Liver (tissue), 3 donors: ENCODE results near the gene TMEM200A.

Source experiments
- ATF3 ChIP-seq: IDR thresholded peaks from 2 replicates; pipeline ENCODE4 v1.6.1; 2016; ENCODE audit warnings: antibody characterized with exemption
- CTCF ChIP-seq: fragments of 150-350 bp; IDR thresholded peaks from 2 replicates; pipeline ENCODE4 v1.5.1; 2017; ENCODE audit warnings: improper control_type of control experiment, low read depth, low read length; ENCODE audit not compliant: missing input control
- FOXA1 ChIP-seq: IDR thresholded peaks from 2 replicates; pipeline ENCODE4 v1.6.1; 2016; ENCODE audit warnings: antibody characterized with exemption
- GABPA ChIP-seq, 2 donors: IDR thresholded peaks in 1 of 2; conservative IDR thresholded peaks in 1 of 2; 2 replicates each; pipeline ENCODE4 v1.6.1; 2016; ENCODE audit warnings: antibody characterized with exemption in 2 of 2, mild to moderate bottlenecking in 1 of 2, moderate library complexity in 1 of 2
- HNF4A ChIP-seq, 2 donors: conservative IDR thresholded peaks; 2 replicates each; pipeline ENCODE4 v1.6.1; 2016; ENCODE audit warnings: antibody characterized with exemption in 2 of 2, mild to moderate bottlenecking in 2 of 2
- TAF1 ChIP-seq: conservative IDR thresholded peaks from 2 replicates; pipeline ENCODE4 v1.6.1; 2016; ENCODE audit warnings: antibody characterized with exemption, mild to moderate bottlenecking
- donor health status: healthy.
- donor health status: healthy.

DNA sequence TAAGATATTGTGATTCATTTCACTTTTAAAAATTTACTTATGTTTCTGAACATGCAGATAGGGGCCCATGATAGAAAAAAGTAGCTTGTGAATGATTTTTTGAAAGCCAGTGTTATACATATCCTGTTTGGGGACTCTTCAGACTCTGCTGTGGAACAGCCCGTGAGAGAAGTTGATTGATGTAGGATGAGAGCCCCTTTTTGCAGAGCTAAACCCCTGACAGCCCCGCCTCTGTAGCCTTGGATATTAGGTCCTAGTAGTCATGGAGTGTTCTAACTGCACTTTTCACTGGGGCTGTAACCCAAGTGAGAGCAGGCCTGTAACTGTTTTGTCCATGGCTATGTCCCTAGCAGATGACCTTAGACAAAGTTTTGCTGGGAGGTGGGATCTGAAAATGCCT is 8.2 kb downstream of the TMEM200A start:
- TF ChIP-seq FOXA1 (no peak), GABPA (IDR thresholded peaks at IDR 0.05 in 1 of 2, conservative IDR thresholded peaks at IDR 0.05 in 1 of 2) (no peak), CTCF (no peak), TAF1 (no peak), ATF3 (no peak), HNF4A (conservative IDR thresholded peaks at IDR 0.05) (no peak)
